ENCODE data around the gene LLGL2.

LLGL2 gene

GRCh38 chr17:75615301-75615700 lies 89.8 kb downstream of the LLGL2 start:
- Histone ChIP-seq H3K9me3 (ENCODE audit: control insufficient read depth in 1 of 2, low read length in 2 of 2) (no peaks in the 10 kb centered on the region), H3K36me3 (ENCODE audit: control insufficient read depth in 1 of 2, insufficient read depth in 2 of 2, low read length in 2 of 2) (peaks cover 3 to 86% of the 10 kb centered on the region in 2 donors), H3K4me3 (ENCODE audit: low read depth in 1 of 2, low read length in 2 of 2) (no peak overlapping the region), H3K4me1 (ENCODE audit: control insufficient read depth in 1 of 2, insufficient read depth in 2 of 2, low read length in 2 of 2) (no peaks in the 10 kb centered on the region), H3K27me3 (ENCODE audit: low read depth, low read length) (no peaks in the 10 kb centered on the region), H3K27ac (ENCODE audit: low read length) (no peak overlapping the region)

DNA sequence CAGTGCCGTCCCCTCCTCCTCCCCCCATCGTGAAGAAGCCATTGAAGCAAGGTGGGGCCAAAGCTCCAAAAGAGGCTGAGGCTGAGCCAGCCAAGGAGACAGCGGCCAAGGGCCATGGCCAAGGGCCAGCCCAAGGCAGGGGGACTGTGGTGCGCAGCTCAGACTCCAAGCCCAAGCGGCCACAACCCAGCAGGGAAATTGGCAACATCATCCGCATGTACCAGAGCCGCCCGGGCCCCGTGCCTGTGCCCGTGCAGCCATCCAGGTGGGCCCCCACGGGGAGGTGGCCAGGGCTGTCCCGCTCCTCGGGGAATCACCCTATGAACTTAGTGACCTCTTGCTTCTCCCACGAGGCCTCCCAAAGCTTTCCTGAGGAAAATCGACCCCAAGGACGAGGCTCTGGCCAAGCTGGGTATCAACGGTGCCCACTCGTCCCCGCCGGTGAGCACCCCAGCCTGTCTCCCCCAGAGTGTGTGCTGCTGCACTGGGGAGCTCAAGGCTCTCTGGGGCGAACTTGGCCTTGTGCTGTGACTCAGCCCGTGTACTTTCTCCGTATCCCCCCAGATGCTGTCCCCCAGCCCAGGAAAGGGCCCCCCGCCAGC lies 91.1 kb downstream of the LLGL2 start:
- Histone ChIP-seq H3K27me3 (ENCODE audit: low read depth, low read length) (no peaks in the 10 kb centered on the region), H3K27ac (ENCODE audit: low read length) (no peak overlapping the region), H3K4me3 (ENCODE audit: low read depth in 1 of 2, low read length in 2 of 2) (no peak overlapping the region), H3K36me3 (ENCODE audit: control insufficient read depth in 1 of 2, insufficient read depth in 2 of 2, low read length in 2 of 2) (peaks cover 3 to 91% of the 10 kb centered on the region in 2 donors), H3K9me3 (ENCODE audit: control insufficient read depth in 1 of 2, low read length in 2 of 2) (no peaks in the 10 kb centered on the region), H3K4me1 (ENCODE audit: control insufficient read depth in 1 of 2, insufficient read depth in 2 of 2, low read length in 2 of 2) (no peaks in the 10 kb centered on the region)

GRCh38 chr17:75617218-75617617 lies 91.7 kb downstream of the LLGL2 start:
- Histone ChIP-seq H3K4me1 (ENCODE audit: control insufficient read depth in 1 of 2, insufficient read depth in 2 of 2, low read length in 2 of 2) (no peaks in the 10 kb centered on the region), H3K27ac (ENCODE audit: low read length) (no peak overlapping the region), H3K27me3 (ENCODE audit: low read depth, low read length) (no peaks in the 10 kb centered on the region), H3K9me3 (ENCODE audit: control insufficient read depth in 1 of 2, low read length in 2 of 2) (no peaks in the 10 kb centered on the region), H3K36me3 (ENCODE audit: control insufficient read depth in 1 of 2, insufficient read depth in 2 of 2, low read length in 2 of 2) (peaks cover 3 to 91% of the 10 kb centered on the region in 2 donors), H3K4me3 (ENCODE audit: low read depth in 1 of 2, low read length in 2 of 2) (no peak overlapping the region)

DNA sequence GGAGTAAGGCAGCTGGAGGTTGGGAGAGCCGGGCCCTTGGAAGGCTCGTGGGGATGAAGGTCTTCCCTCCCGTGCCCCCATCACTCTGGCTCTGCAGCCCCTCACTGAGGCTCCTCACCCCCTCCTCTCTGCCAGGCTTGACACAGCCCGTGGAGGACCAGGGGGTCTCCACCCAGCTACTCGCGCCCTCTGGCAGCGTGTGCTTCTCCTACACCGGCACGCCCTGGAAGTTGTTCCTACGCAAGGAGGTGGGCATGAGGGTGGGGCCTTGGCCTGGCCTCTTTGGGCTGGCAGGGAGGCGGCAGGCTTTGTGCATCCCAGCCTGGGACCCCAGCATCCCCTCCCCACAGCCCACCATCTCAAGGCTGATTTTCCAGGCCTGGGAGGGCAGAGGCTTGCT lies 92.2 kb downstream of the LLGL2 start:
- Histone ChIP-seq H3K27me3 (ENCODE audit: low read depth, low read length) (no peaks in the 10 kb centered on the region), H3K36me3 (ENCODE audit: control insufficient read depth in 1 of 2, insufficient read depth in 2 of 2, low read length in 2 of 2) (peaks cover 3 to 88% of the 10 kb centered on the region in 2 donors), H3K4me3 (ENCODE audit: low read depth in 1 of 2, low read length in 2 of 2) (no peak overlapping the region), H3K27ac (ENCODE audit: low read length) (no peak overlapping the region), H3K9me3 (ENCODE audit: control insufficient read depth in 1 of 2, low read length in 2 of 2) (no peaks in the 10 kb centered on the region), H3K4me1 (ENCODE audit: control insufficient read depth in 1 of 2, insufficient read depth in 2 of 2, low read length in 2 of 2) (no peaks in the 10 kb centered on the region)

GRCh38 chr17:75619506-75620431 lies 94.3 kb downstream of the LLGL2 start:
- Histone ChIP-seq H3K36me3 (ENCODE audit: control insufficient read depth in 1 of 2, insufficient read depth in 2 of 2, low read length in 2 of 2) (peaks cover 3 to 82% of the 10 kb centered on the region in 2 donors), H3K4me1 (ENCODE audit: control insufficient read depth in 1 of 2, insufficient read depth in 2 of 2, low read length in 2 of 2) (no peaks in the 10 kb centered on the region), H3K4me3 (ENCODE audit: low read depth in 1 of 2, low read length in 2 of 2) (no peak overlapping the region), H3K9me3 (ENCODE audit: control insufficient read depth in 1 of 2, low read length in 2 of 2) (no peaks in the 10 kb centered on the region), H3K27ac (ENCODE audit: low read length) (no peak overlapping the region), H3K27me3 (ENCODE audit: low read depth, low read length) (no peaks in the 10 kb centered on the region)

GRCh38 chr17:75621489-75621888 lies 96.0 kb downstream of the LLGL2 start:
- peaks cover 11 to 82% of the 10 kb centered on the region in 2 donors for H3K36me3 ChIP-seq (ENCODE audit: control insufficient read depth in 1 of 2, insufficient read depth in 2 of 2, low read length in 2 of 2)
- H3K27me3 ChIP-seq (ENCODE audit: low read depth, low read length) = no peaks in the 10 kb centered on the region
- no peak overlapping the region for H3K4me3 ChIP-seq (ENCODE audit: low read depth in 1 of 2, low read length in 2 of 2)
- H3K9me3 ChIP-seq (ENCODE audit: control insufficient read depth in 1 of 2, low read length in 2 of 2) = no peaks in the 10 kb centered on the region
- no peak overlapping the region for H3K27ac ChIP-seq (ENCODE audit: low read length)
- H3K4me1 ChIP-seq (ENCODE audit: control insufficient read depth in 1 of 2, insufficient read depth in 2 of 2, low read length in 2 of 2) = no peaks in the 10 kb centered on the region

DNA sequence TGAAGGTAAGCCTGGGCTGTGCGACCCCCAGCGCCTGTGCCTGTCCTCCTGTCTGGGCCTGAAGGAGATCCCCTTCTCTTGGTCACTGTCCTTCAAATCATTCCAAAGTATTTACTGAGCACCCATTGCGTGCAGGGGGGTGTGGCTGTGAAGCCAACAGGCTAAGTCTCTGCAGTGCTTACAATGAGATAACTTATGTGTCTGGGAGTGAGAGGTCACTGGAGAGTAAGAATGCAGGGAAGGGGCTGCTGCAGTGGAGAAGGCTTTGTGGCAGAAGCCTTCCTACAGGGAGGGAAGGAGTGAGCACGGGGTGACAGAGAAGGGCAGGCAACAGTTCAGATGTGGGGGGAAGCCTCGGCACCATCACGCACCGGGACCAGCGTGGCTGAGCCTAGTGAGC lies 96.6 kb downstream of the LLGL2 start:
- H3K4me1 ChIP-seq (ENCODE audit: control insufficient read depth in 1 of 2, insufficient read depth in 2 of 2, low read length in 2 of 2) = no peaks in the 10 kb centered on the region
- H3K9me3 ChIP-seq (ENCODE audit: control insufficient read depth in 1 of 2, low read length in 2 of 2) = no peaks in the 10 kb centered on the region
- peaks cover 13 to 81% of the 10 kb centered on the region in 2 donors for H3K36me3 ChIP-seq (ENCODE audit: control insufficient read depth in 1 of 2, insufficient read depth in 2 of 2, low read length in 2 of 2)
- no peaks in the 10 kb centered on the region for H3K27me3 ChIP-seq (ENCODE audit: low read depth, low read length)
- no peak overlapping the region for H3K4me3 ChIP-seq (ENCODE audit: low read depth in 1 of 2, low read length in 2 of 2)
- no peak overlapping the region for H3K27ac ChIP-seq (ENCODE audit: low read length)

- Histone ChIP-seq H3K36me3 (ENCODE audit: control insufficient read depth in 1 of 2, insufficient read depth in 2 of 2, low read length in 2 of 2) (peaks cover 17 to 79% of the 10 kb centered on the region in 2 donors), H3K4me1 (ENCODE audit: control insufficient read depth in 1 of 2, insufficient read depth in 2 of 2, low read length in 2 of 2) (no peaks in the 10 kb centered on the region), H3K4me3 (ENCODE audit: low read depth in 1 of 2, low read length in 2 of 2) (no peak overlapping the region), H3K9me3 (ENCODE audit: control insufficient read depth in 1 of 2, low read length in 2 of 2) (no peaks in the 10 kb centered on the region), H3K27me3 (ENCODE audit: low read depth, low read length) (no peaks in the 10 kb centered on the region), H3K27ac (ENCODE audit: low read length) (no peak overlapping the region)
These were observed 97.3 kb downstream of the LLGL2 start for GRCh38 chr17:75622771-75623273.

- Histone ChIP-seq H3K4me1 (ENCODE audit: control insufficient read depth in 1 of 2, insufficient read depth in 2 of 2, low read length in 2 of 2) (no peaks in the 10 kb centered on the region), H3K4me3 (ENCODE audit: low read depth in 1 of 2, low read length in 2 of 2) (no peak overlapping the region), H3K36me3 (ENCODE audit: control insufficient read depth in 1 of 2, insufficient read depth in 2 of 2, low read length in 2 of 2) (peaks cover 17 to 73% of the 10 kb centered on the region in 2 donors)
These were observed 97.9 kb downstream of the LLGL2 start for GRCh38 chr17:75623386-75623785.

GRCh38 chr17:75624021-75624420 lies 98.5 kb downstream of the LLGL2 start:
- Histone ChIP-seq H3K27me3 (ENCODE audit: low read depth, low read length) (no peaks in the 10 kb centered on the region), H3K4me1 (ENCODE audit: control insufficient read depth in 1 of 2, insufficient read depth in 2 of 2, low read length in 2 of 2) (no peaks in the 10 kb centered on the region), H3K27ac (ENCODE audit: low read length) (no peak overlapping the region), H3K9me3 (ENCODE audit: control insufficient read depth in 1 of 2, low read length in 2 of 2) (no peaks in the 10 kb centered on the region), H3K4me3 (ENCODE audit: low read depth in 1 of 2, low read length in 2 of 2) (no peak overlapping the region), H3K36me3 (ENCODE audit: control insufficient read depth in 1 of 2, insufficient read depth in 2 of 2, low read length in 2 of 2) (peaks cover 16 to 67% of the 10 kb centered on the region in 2 donors)

More at GRCh38 chr17:75623386-75623785, 97.9 kb downstream of the LLGL2 start:
- no peaks in the 10 kb centered on the region for H3K27me3 ChIP-seq (ENCODE audit: low read depth, low read length)
- H3K9me3 ChIP-seq (ENCODE audit: control insufficient read depth in 1 of 2, low read length in 2 of 2) = no peaks in the 10 kb centered on the region
- H3K27ac ChIP-seq (ENCODE audit: low read length) = no peak overlapping the region
